Heart left ventricle (tissue), 16 donors: Measurements from ENCODE around the gene SETD2. TPM values are rescaled to one million over a fixed set of nuclear protein-coding genes. Genes with fewer than 3 reads are reported as not detected.

Experiments
- ATAC-seq, 4 donors: fragments of 200-7000 bp; cut with Tn5 transposase; one replicate each; pipeline ENCODE4 v1.9.1; 2020 to 2022; ENCODE audit warnings: moderate library complexity in 4 of 4, mild to moderate bottlenecking in 3 of 4, moderate number of reproducible peaks in 1 of 4
- DNase-seq, 5 donors: peaks; one replicate each; pipeline ENCODE4 v3.0.0-alpha.2; 2020
- H3K27ac ChIP-seq, 12 donors: fragments of 200-600 bp; sonication (generic) in 4 of 12; one replicate each; pipeline versions ENCODE4 v1.5.0 to v1.8.0; 2016 to 2022; ENCODE audit warnings: mild to moderate bottlenecking in 2 of 12
- H3K27me3 ChIP-seq, 9 donors: fragments of 200-600 bp; sonication (generic) in 2 of 9; one replicate each; pipeline versions ENCODE4 v1.5.1 to v1.8.0; 2016 to 2022; ENCODE audit warnings: mild to moderate bottlenecking in 3 of 9
- H3K36me3 ChIP-seq, 9 donors: fragments of 200-600 bp; sonication (generic) in 2 of 9; one replicate each; pipeline versions ENCODE4 v1.5.0 to v1.8.0; 2018 to 2022; ENCODE audit warnings: mild to moderate bottlenecking in 2 of 9
- H3K4me1 ChIP-seq, 12 donors: fragments of 200-600 bp; sonication (generic) in 4 of 12; one replicate each; pipeline versions ENCODE4 v1.5.0 to v1.8.0; 2016 to 2022; ENCODE audit warnings: mild to moderate bottlenecking in 3 of 12
- H3K4me3 ChIP-seq, 12 donors: fragments of 200-600 bp; sonication (generic) in 4 of 12; one replicate each; pipeline versions ENCODE4 v1.5.0 to v1.8.0; 2017 to 2022; ENCODE audit warnings: mild to moderate bottlenecking in 9 of 12, moderate library complexity in 4 of 12
- H3K9me3 ChIP-seq, 12 donors: fragments of 200-600 bp; sonication (generic) in 4 of 12; one replicate each; pipeline versions ENCODE4 v1.5.0 to v1.8.0; 2016 to 2022; ENCODE audit warnings: mild to moderate bottlenecking in 1 of 12
- CTCF ChIP-seq, 12 donors: fragments of 200-600 bp; sonication (generic) in 4 of 12; IDR thresholded peaks; one replicate each; pipeline versions ENCODE4 v1.5.0 to v1.8.0; 2018 to 2022; ENCODE audit warnings: antibody characterized with exemption in 12 of 12, mild to moderate bottlenecking in 5 of 12
- POLR2A ChIP-seq, 2 donors: fragments of 450-650 bp; IDR thresholded peaks; one replicate each; pipeline ENCODE4 v1.6.1; 2017; ENCODE audit warnings: antibody characterized with exemption in 2 of 2, mild to moderate bottlenecking in 2 of 2, moderate library complexity in 2 of 2
- WGBS, 4 donors: extraction: QIAGEN DNeasy Blood & Tissue Kit in 2 of 4; methylation state at CpG; one replicate each; pipeline versions ENCODE4 v1.1.5 to v1.1.7; 2013 to 2018; 5-methylcytosine and 5-hydroxymethylcytosine counted together
- intact Hi-C, 10 donors: fragments of 100-400 bp; cut with DNase I; formaldehyde crosslinking; loops; one replicate each; pipeline versions ENCODE4 v1.11.1 to v1.14.2; 2022
- polyA plus RNA-seq, 2 donors: library from polyadenylated mRNA; stranded (reverse); fragments of 200-250 nt; gene quantifications; one replicate each; pipeline ENCODE4 v1.2.3, GENCODE V29; 2013
- total RNA-seq, 9 donors: library from RNA; depleted of rRNA in 2 of 9; stranded (reverse); fragments of >200 nt in 2 of 9; fragmentation: NEBNext Ultra II Directional in 3 of 9; extraction: Animal tissue kit (Norgen Biotek cat#: 25700) in 3 of 9; gene quantifications; one replicate each; pipeline versions ENCODE4 v1.1.0 to v1.2.4, GENCODE V29; 2016 to 2023
- donor health status: ischemic (EF 13 %, LVEDD 7.1; RV severe dilation, severe dysfunction).
- donor health status: healthy with polysubstance abuse.
- donor health status: DM: no; HTN: yes; CAD: no.
- donor health status: DM: no; HTN: no; CAD: no.
- donor health status: ischemic (EF 25% LVEDD 6.9; RV normal size, moderate dysfunction).
- donor health status: ischemic (EF 25% LVEDD 5.7; RV mildly dilated, moderate dysfunction).
- donor health status: healthy.
- donor health status: DM: yes; HTN: yes; CAD: no.
- donor health status: ischemic (EF 35%, LVEDD 5.7; RV mildly dilated, moderate dysfunction).
- donor health status: nonischemic (EF 11% LVEDD 7.7; RV severe dilation, severe dysfunction).
- donor health status: DM: yes; HTN: yes; CAD: no.
- donor health status: PGD.
- donor health status: ischemic (EF 29% LVEDD 5.4; RV normal size, mild dysfunction).
- donor health status: nonischemic (EF 23%, LVEDD 6.1; RV moderate dilation, normal function).

Gene SETD2
- total and polyA plus RNA-seq, 11 donors: 9.0 to 34.1 (median 29.9) TPM

GRCh38 chr3:46996689-46997452 is 167.0 kb downstream of the SETD2 start:
- WGBS, 4 donors: 80 to 90% (median 86%) methylated on average over 9 to 12 of the region's 12 CpGs
- Histone ChIP-seq H3K4me3 (no peak overlapping the region), H3K27me3 (no peaks in the 10 kb centered on the region), H3K4me1 (peaks cover 0 to 13% (median 0%) of the 10 kb centered on the region in 12 donors), H3K36me3 (peaks cover 0 to 85% (median 19%) of the 10 kb centered on the region in 9 donors), H3K27ac (no peak overlapping the region), H3K9me3 (no peaks in the 10 kb centered on the region)
- TF ChIP-seq CTCF (IDR thresholded peaks at IDR 0.05) (no peak), POLR2A (IDR thresholded peaks at IDR 0.05) (no peak)
- ATAC-seq (no peak), DNase-seq (peak in 2 of 5 donors; percentile 21 to 29)
- intact Hi-C loops: loop anchor here in 5 of 10 donors (5.0 to 10.0 kb wide), 3 partner anchors 75 to 295 kb away; partner anchors contain the start of gene TMIE (in 4 of the 5)

- no peak overlapping the region for H3K27ac ChIP-seq
- H3K4me1 ChIP-seq: peaks cover 0 to 21% (median 0%) of the 10 kb centered on the region in 12 donors
- TF ChIP-seq POLR2A (IDR thresholded peaks at IDR 0.05) (no peak), CTCF (IDR thresholded peaks at IDR 0.05) (no peak)
- H3K36me3 ChIP-seq: peaks cover 0 to 85% (median 11%) of the 10 kb centered on the region in 9 donors
- H3K4me3 ChIP-seq: no peak overlapping the region
- ATAC-seq (no peak), DNase-seq (peak in 2 of 5 donors; percentile 20 to 26)
- H3K27me3 ChIP-seq: no peaks in the 10 kb centered on the region
- intact Hi-C loops: loop anchor here in 5 of 10 donors (5.0 to 10.0 kb wide), 3 partner anchors 74 to 294 kb away; partner anchors contain the start of gene TMIE (in 4 of the 5)
- 90 to 95% (median 94%) methylated on average over 10 to 22 of the region's 22 CpGs for WGBS, 4 donors
- no peaks in the 10 kb centered on the region for H3K9me3 ChIP-seq
Observed at GRCh38 chr3:46995901-46996562, 167.9 kb downstream of the SETD2 start.

GRCh38 chr3:46994801-46995731 is 168.8 kb downstream of the SETD2 start:
- no peak for TF ChIP-seq POLR2A (IDR thresholded peaks at IDR 0.05)
- TF ChIP-seq CTCF (IDR thresholded peaks at IDR 0.05): no peak
- H3K36me3 ChIP-seq: peaks cover 0 to 76% (median 3%) of the 10 kb centered on the region in 9 donors

More at GRCh38 chr3:46994801-46995731, 168.8 kb downstream of the SETD2 start:
- Histone ChIP-seq H3K4me1 (peaks cover 0 to 31% (median 0%) of the 10 kb centered on the region in 12 donors), H3K27ac (no peak overlapping the region), H3K4me3 (no peak overlapping the region), H3K27me3 (no peaks in the 10 kb centered on the region), H3K9me3 (no peaks in the 10 kb centered on the region)
- DNase-seq: peak in 2 of 5 donors; percentile 20 to 30
- intact Hi-C loops: loop anchor here in 5 of 10 donors (5.0 to 10.0 kb wide), 3 partner anchors 73 to 293 kb away; partner anchors contain the start of gene TMIE (in 4 of the 5)
- no peak for ATAC-seq
- 94 to 96% (median 96%) methylated on average over 19 to 29 of the region's 29 CpGs for WGBS, 4 donors
